HCT116 (cell line): ENCODE results near the gene ARGLU1. TPM values are rescaled to one million over a fixed set of nuclear protein-coding genes. Genes with fewer than 3 reads are reported as not detected.

ENCODE experiments used
- ATAC-seq: fragments of 200-7000 bp; cut with Tn5 transposase; 2 replicates; pipeline ENCODE4 v1.9.1; 2020; ENCODE audit warnings: mild to moderate bottlenecking, moderate library complexity
- BruUV-seq: library from RNA; stranded (reverse); fragments of 400-500 nt; replicated peaks from 2 replicates; lab custom pipeline; 2021; lab: Mats Ljungman, UMichigan
- CTCF ChIA-PET: fragments of 300-600 bp; sonication (Branson Sonifier 250); formaldehyde crosslinking; loops from one replicate; lab custom pipeline; 2021; ENCODE audit warnings: antibody characterized with exemption; lab: Charles Lee
- POLR2A ChIA-PET: fragments of 300-600, 350-600 bp; sonication (Branson Sonifier 250); formaldehyde crosslinking; loops from one replicate; lab custom pipeline; 2021; ENCODE audit warnings: antibody characterized with exemption; lab: Charles Lee
- RAD21 ChIA-PET, 2 experiments: fragments of 300-600 bp; sonication (Branson Sonifier 250); formaldehyde crosslinking; loops; one replicate each; lab custom pipeline; 2023; ENCODE audit warnings: low total read pairs in 2 of 2; ENCODE audit not compliant: uncharacterized antibody in 2 of 2, unreplicated experiment in 2 of 2, low non-redundant PET in 1 of 2; lab: Charles Lee
- DNase-seq: peaks from one replicate; pipeline ENCODE4 v3.0.0-alpha.2; 2010; ENCODE audit warnings: low read depth, low spot score
- H2AFZ ChIP-seq: fragments of 200-600 bp; shearing (Covaris generic), sonication (generic); 2 replicates; pipeline ENCODE4 v1.6.1; 2017; ENCODE audit warnings: low read depth, mixed run types, mixed read lengths, antibody characterized with exemption, low read length; ENCODE audit not compliant: poor library complexity, severe bottlenecking
- H3K27ac ChIP-seq: 2 replicates; pipeline ENCODE4 v1.5.1; 2012; ENCODE audit warnings: low read depth, low read length
- H3K27me3 ChIP-seq: fragments of 200-600 bp; sonication (generic); 2 replicates; pipeline ENCODE4 v1.6.1; 2016; ENCODE audit warnings: mixed run types, low read length, mixed read lengths; ENCODE audit not compliant: insufficient read depth
- H3K36me3 ChIP-seq, 2 experiments: fragments of 200-500 bp in 1 of 2; fragments of 200-600 bp in 1 of 2; sonication (Bioruptor generic) in 1 of 2; sonication (generic) in 1 of 2; 2 replicates each; pipeline versions ENCODE4 v1.5.1 to v1.6.1; 2014 to 2016; ENCODE audit warnings: low read length in 2 of 2, inconsistent platforms in 1 of 2, mixed read lengths in 1 of 2, mixed run types in 1 of 2; ENCODE audit not compliant: insufficient read depth in 2 of 2, control insufficient read depth in 1 of 2
- H3K4me1 ChIP-seq, 2 experiments: fragments of 200-600 bp in 1 of 2; sonication (generic) in 1 of 2; 2 replicates each; pipeline versions ENCODE4 v1.5.1 to v1.6.1; 2012 to 2017; ENCODE audit warnings: low read length in 2 of 2, inconsistent platforms in 1 of 2, mild to moderate bottlenecking in 1 of 2, mixed read lengths in 1 of 2, mixed run types in 1 of 2, moderate library complexity in 1 of 2; ENCODE audit not compliant: insufficient read depth in 2 of 2, control insufficient read depth in 1 of 2
- H3K4me2 ChIP-seq: fragments of 200-600 bp; sonication (generic); 2 replicates; pipeline ENCODE4 v1.6.1; 2017; ENCODE audit warnings: mixed run types, low read length, mixed read lengths
- H3K4me3 ChIP-seq, 2 experiments: fragments of 200-600 bp in 1 of 2; sonication (generic) in 1 of 2; replicated peaks in 1 of 2; 2 replicates each; pipeline ENCODE4 v1.5.1; 2011 to 2016; ENCODE audit warnings: low read length in 2 of 2, control low read depth in 1 of 2, low read depth in 1 of 2, mild to moderate bottlenecking in 1 of 2, mixed read lengths in 1 of 2, mixed run types in 1 of 2
- H3K79me2 ChIP-seq: fragments of 200-600 bp; sonication (generic); 2 replicates; pipeline ENCODE4 v1.6.1; 2017; ENCODE audit warnings: mild to moderate bottlenecking, mixed run types, low read length, moderate library complexity, mixed read lengths; ENCODE audit not compliant: insufficient read depth
- H3K9ac ChIP-seq: fragments of 200-600 bp; sonication (generic); 2 replicates; pipeline ENCODE4 v1.6.1; 2016; ENCODE audit warnings: low read length, mixed read lengths
- H3K9me2 ChIP-seq: fragments of 200-600 bp; sonication (generic), shearing (Covaris generic); 2 replicates; pipeline ENCODE4 v1.6.1; 2017; ENCODE audit warnings: mixed run types, mild to moderate bottlenecking, moderate library complexity; ENCODE audit not compliant: insufficient read depth
- H3K9me3 ChIP-seq, 2 experiments: fragments of 200-500 bp in 1 of 2; fragments of 200-600 bp in 1 of 2; sonication (Bioruptor generic) in 1 of 2; sonication (generic) in 1 of 2; 2 replicates each; pipeline ENCODE4 v1.6.1; 2014 to 2017; ENCODE audit warnings: low read length in 2 of 2, mixed read lengths in 2 of 2, inconsistent platforms in 1 of 2, low read depth in 1 of 2, mild to moderate bottlenecking in 1 of 2, mixed run types in 1 of 2, moderate library complexity in 1 of 2; ENCODE audit not compliant: control insufficient read depth in 1 of 2, insufficient read depth in 1 of 2
- H4K20me1 ChIP-seq: fragments of 200-600 bp; sonication (generic), shearing (Covaris generic); 2 replicates; pipeline ENCODE4 v1.6.1; 2017; ENCODE audit warnings: mixed run types, mild to moderate bottlenecking, moderate library complexity; ENCODE audit not compliant: insufficient read depth
- CBX3 ChIP-seq: IDR thresholded peaks from 2 replicates; pipeline ENCODE4 v1.6.1; 2012; ENCODE audit warnings: low read depth
- EGR1 ChIP-seq: IDR thresholded peaks from 2 replicates; pipeline ENCODE4 v1.6.1; 2012; ENCODE audit warnings: low read depth
- ELF1 ChIP-seq: IDR thresholded peaks from 2 replicates; pipeline ENCODE4 v1.6.1; 2012; ENCODE audit warnings: low read depth, borderline replicate concordance
- FOSL1 ChIP-seq: IDR thresholded peaks from 2 replicates; pipeline ENCODE4 v1.6.1; 2012; ENCODE audit warnings: low read depth
- JUND ChIP-seq: IDR thresholded peaks from 2 replicates; pipeline ENCODE4 v1.6.1; 2012
- MAX ChIP-seq: IDR thresholded peaks from 2 replicates; pipeline ENCODE4 v1.6.1; 2012
- POLR2AphosphoS5 ChIP-seq: IDR thresholded peaks from 2 replicates; pipeline ENCODE4 v1.6.1; 2011; ENCODE audit warnings: mild to moderate bottlenecking, low read depth, low read length, moderate library complexity
- RAD21 ChIP-seq: IDR thresholded peaks from 2 replicates; pipeline ENCODE4 v1.6.1; 2012; ENCODE audit warnings: low read depth, mild to moderate bottlenecking
- REST ChIP-seq: IDR thresholded peaks from 2 replicates; pipeline ENCODE4 v1.6.1; 2012; ENCODE audit warnings: low read depth
- SIN3A ChIP-seq: IDR thresholded peaks from 2 replicates; pipeline ENCODE4 v1.6.1; 2012; ENCODE audit warnings: low read depth
- SP1 ChIP-seq: IDR thresholded peaks from 2 replicates; pipeline ENCODE4 v1.6.1; 2012; ENCODE audit warnings: low read depth
- SRF ChIP-seq: IDR thresholded peaks from 2 replicates; pipeline ENCODE4 v1.6.1; 2012; ENCODE audit warnings: low read depth
- ZFX ChIP-seq: fragments of 450-650 bp; IDR thresholded peaks from 2 replicates; pipeline ENCODE4 v1.6.1; 2017
- ZNF274 ChIP-seq: fragments of 200-500 bp; sonication (Bioruptor generic); IDR thresholded peaks from 2 replicates; pipeline ENCODE4 v1.6.1; 2014; ENCODE audit warnings: mild to moderate bottlenecking, low read depth, low read length, inconsistent platforms
- intact Hi-C: fragments of 100-400 bp; cut with micrococcal nuclease; formaldehyde crosslinking; loops from 2 replicates; pipeline ENCODE4 v1.10.0; 2022
- total RNA-seq: library from RNA; stranded (reverse); gene quantifications from one replicate; pipeline ENCODE4 v1.2.1, GENCODE V29; 2021; ENCODE audit not compliant: unreplicated experiment
- TF ChIP-seq, protein P1 (sequence below): IDR thresholded peaks from 2 replicates; pipeline ENCODE4 v1.6.1; 2012

Gene ARGLU1
- total RNA-seq, 1 experiment from 2014 or later = 57.8 TPM

GRCh38 chr13:106596275-106596937 is 28.5 kb upstream of the ARGLU1 start (continued):
- TF ChIP-seq, protein P1, sequence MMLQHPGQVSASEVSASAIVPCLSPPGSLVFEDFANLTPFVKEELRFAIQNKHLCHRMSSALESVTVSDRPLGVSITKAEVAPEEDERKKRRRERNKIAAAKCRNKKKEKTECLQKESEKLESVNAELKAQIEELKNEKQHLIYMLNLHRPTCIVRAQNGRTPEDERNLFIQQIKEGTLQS = no peak
- no peak for TF ChIP-seq ZFX
- TF ChIP-seq SIN3A = no peak
- TF ChIP-seq POLR2AphosphoS5 = no peak
- no peak for TF ChIP-seq JUND
- TF ChIP-seq ZNF274 = no peak
- TF ChIP-seq CBX3 = no peak
- TF ChIP-seq ELF1 = no peak
- TF ChIP-seq, all 23 proteins: peak for 0

GRCh38 chr13:106595625-106596024 is 27.7 kb upstream of the ARGLU1 start:
- no peak overlapping the region for H3K27ac ChIP-seq
- no peak for TF ChIP-seq SRF
- CTCF ChIA-PET = no interaction called here

GRCh38 chr13:106594980-106595379 is 27.0 kb upstream of the ARGLU1 start:
- ChIA-PET RAD21 (no interaction called here), CTCF (no interaction called here), POLR2A (no interaction called here)
- intact Hi-C loops = no loop called here
- Histone ChIP-seq H3K4me1 (no peaks in the 10 kb centered on the region), H3K9me2 (no peaks in the 10 kb centered on the region), H2AFZ (no peak overlapping the region), H3K36me3 (no peaks in the 10 kb centered on the region), H3K79me2 (no peaks in the 10 kb centered on the region), H4K20me1 (no peaks in the 10 kb centered on the region), H3K4me3 (no peak overlapping the region), H3K9ac (no peak overlapping the region), H3K27ac (no peak overlapping the region), H3K27me3 (no peaks in the 10 kb centered on the region), H3K9me3 (no peaks in the 10 kb centered on the region), H3K4me2 (no peak overlapping the region)
- ATAC-seq (no peak), DNase-seq (no peak)
- no TSS peak for BruUV-seq
- TF ChIP-seq CBX3 (no peak), ELF1 (no peak), ZNF274 (no peak), FOSL1 (no peak), POLR2AphosphoS5 (no peak), SP1 (no peak), REST (no peak), MAX (no peak), SRF (no peak), RAD21 (no peak), SIN3A (no peak), EGR1 (no peak)
- TF ChIP-seq, protein P1 = no peak

More at GRCh38 chr13:106595625-106596024, 27.7 kb upstream of the ARGLU1 start:
- H3K79me2 ChIP-seq = no peaks in the 10 kb centered on the region
- no peaks in the 10 kb centered on the region for H3K9me2 ChIP-seq
- no peaks in the 10 kb centered on the region for H4K20me1 ChIP-seq
- POLR2A ChIA-PET = no interaction called here
- BruUV-seq = no TSS peak
- no peaks in the 10 kb centered on the region for H3K36me3 ChIP-seq
- DNase-seq (no peak), ATAC-seq (no peak)
- intact Hi-C loops = no loop called here
- no peak overlapping the region for H3K4me3 ChIP-seq
- H3K4me2 ChIP-seq = no peak overlapping the region
- RAD21 ChIA-PET = no interaction called here
- no peaks in the 10 kb centered on the region for H3K27me3 ChIP-seq
- no peak overlapping the region for H3K9ac ChIP-seq
- H3K9me3 ChIP-seq = no peaks in the 10 kb centered on the region
- no peak overlapping the region for H2AFZ ChIP-seq
- H3K4me1 ChIP-seq = no peaks in the 10 kb centered on the region
